GM18867 (cell line): ENCODE results near the gene TMEM106A.
"Not testable (repeated sequence)": the region's sequence is repeated elsewhere in the genome, so short reads cannot be mapped to it uniquely, and the experiment has no call there.

Experiments used
- ATAC-seq: cut with Tn5 transposase; IDR thresholded peaks from one replicate; pipeline ENCODE4 v1.9.1; 2021; ENCODE audit warnings: mild to moderate bottlenecking, moderate library complexity; ENCODE audit not compliant: unreplicated experiment

TMEM106A gene, protein sequence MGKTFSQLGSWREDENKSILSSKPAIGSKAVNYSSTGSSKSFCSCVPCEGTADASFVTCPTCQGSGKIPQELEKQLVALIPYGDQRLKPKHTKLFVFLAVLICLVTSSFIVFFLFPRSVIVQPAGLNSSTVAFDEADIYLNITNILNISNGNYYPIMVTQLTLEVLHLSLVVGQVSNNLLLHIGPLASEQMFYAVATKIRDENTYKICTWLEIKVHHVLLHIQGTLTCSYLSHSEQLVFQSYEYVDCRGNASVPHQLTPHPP

DNA sequence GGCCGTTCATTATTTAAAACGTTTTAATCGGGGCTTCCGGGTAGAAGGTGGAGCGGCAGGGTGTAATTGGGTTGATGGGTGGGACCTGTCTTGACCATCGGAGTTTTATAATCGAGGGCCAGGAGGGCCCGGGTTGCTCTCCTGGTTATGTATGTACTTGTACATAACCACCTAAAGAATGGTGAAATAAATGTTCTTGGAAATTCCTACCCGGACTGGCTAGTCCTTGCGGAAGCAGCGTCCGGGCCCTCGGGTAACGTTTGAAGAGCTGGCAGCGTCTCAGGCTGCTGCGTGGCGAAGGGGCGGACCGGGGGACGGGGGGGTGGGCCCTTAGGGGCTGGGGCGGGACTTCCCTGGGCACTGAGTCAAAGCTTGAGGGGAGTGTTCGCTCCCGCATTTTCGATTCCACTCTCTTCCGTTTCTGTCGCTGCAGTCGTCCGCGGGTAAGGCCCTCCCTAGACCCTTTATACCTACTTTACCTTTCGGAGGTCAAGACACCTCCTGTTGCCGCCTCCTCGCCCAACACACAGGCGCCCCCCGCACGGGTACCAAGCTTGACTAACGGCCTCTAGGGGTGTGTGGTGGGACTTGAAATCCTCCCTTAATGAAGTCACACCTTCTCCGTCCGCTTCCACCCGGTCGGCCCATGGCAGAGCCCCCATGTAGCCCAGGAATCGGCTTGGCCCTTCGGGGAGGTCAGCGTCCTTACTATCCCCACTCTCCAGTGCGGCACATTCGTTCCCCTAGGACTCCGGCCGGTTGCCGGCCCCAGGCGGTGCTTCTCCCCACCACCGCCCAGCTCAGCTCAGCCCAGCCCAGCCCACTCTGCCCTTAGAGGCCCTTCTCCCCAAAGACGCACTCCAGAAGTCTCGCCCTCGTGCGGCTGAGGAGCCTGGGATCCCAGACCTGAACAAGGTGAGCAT is at the start of gene TMEM106A:
Gene TMEM106A (plus strand): TSS at position 396 of the 923 bp plus-strand sequence. CDS start 1,167 bp downstream, outside the sequence.
- ATAC-seq, result peak; percentile 75

DNA sequence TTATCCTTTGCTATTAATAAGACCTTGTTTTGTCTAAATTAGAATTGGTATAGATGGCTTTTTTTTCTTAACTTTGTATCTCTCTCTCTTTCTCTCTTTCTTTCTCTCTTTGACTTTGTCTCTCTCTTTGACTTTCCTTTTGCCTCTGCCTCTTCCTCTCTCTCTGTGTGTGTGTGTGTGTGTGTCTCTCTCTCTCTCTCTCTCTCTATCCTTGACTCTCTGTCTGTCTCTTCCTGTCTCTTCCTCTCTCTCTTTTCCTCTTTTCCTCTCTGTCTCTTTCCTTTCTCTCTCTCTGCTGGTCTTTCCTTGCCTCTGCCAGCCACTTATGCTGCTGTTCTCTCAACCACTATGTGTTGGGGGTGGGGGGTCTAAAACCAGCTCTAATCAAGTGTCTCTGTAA is 45.7 kb upstream of the TMEM106A start:
- not testable (repeated sequence) for ATAC-seq

DNA sequence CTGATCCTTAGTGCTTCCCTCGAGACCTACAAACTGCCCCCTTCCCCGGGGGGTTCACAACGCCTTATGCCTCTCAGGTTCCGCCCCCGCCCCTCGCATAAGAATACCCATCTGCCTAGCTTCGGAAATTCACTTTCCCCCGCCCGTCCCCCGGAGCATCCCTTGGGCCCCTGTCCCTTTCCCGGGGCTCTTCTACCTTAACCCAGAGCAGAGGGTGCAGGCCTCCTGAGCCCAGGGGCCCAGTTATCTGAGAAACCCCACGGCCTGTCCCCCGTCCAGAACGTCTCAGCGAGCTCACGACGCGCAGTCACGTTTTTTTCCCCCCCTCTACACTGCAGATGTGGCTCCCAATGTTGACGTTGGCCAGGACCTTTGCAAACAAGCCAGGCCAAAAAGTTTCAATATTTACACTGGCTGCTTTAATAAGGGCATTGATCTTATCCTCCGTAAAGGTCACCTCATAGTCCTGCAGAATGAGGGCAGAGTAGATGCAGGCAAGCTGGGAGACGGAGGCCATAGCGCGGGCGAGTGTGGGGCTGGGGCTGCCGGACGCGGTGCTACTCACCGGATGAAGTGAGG is 42.0 kb upstream of the TMEM106A start:
- peak; percentile 24 for ATAC-seq

DNA sequence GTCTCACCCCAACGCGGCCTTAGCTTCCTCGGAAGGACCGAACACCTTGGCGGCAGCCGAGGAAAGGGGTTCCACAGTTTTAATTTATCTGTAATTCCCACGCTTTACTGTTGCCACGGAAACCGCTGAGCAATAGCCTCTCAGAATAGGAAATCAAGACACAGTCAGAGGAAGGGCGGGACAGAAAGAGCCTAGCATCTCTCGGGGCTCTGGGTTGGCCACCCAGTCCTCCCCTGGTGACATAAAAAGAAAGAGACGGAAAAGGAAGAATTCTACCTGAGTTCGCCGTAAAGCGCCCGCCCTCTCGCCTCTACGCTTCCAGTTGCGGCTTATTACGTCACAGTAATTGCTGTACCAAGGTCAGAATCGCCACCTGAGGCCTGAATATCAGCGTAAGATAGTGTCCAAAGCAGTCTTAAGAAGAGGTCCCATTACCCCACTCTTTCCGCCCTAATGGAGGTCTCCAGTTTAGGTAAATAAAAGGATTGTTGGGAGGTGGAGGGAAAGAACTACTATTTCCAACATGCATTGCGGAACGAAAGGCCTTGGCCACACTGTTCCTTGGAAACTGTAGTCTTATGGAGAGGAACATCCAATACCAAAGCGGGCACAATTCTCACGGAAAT is 41.4 kb upstream of the TMEM106A start:
- peak; percentile 72 for ATAC-seq

DNA sequence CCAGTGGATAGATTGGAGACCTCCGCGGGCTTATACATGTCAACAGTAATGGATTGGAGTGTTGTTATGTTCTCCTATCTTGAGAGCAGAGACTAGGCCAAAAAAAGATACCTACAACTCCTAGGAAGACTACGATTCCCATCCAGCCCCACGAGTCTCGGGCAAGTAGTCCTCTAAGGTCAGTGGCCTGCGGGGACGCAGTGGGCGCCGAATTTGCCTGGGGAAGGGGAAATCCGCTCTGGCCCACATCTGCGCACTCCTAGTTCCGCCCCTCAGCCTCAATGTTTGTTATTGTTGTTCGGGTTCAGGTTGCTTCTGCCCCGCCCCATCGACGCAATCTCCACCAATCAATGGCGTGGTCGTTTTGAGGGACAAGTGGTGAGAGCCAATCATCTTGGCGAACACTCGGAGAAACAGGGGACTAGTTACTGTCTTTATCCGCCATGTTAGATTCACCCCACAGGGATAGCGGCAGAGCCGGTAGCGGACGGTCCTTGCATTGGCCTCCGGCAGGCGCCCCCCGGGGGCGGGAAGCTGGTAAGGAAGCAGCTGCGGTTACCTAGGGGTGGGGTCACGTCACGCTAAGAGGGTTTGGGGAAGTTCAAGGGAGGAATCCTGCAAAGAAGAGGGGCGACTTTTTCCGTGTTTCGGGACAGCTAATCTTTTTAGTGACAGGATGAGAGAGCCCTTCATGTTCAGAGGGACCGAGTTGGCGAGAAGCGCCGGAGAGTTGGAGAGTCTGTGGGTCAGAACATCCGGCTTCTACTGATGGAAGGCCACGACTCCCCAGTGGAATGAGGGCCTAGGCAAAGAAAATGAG is 40.7 kb upstream of the TMEM106A start, which contains the start of gene NBR1:
Gene NBR1 (plus strand): TSS at position 449 of the 820 bp plus-strand sequence. CDS start 4,586 bp downstream, outside the sequence.
- peak; percentile 77 for ATAC-seq

DNA sequence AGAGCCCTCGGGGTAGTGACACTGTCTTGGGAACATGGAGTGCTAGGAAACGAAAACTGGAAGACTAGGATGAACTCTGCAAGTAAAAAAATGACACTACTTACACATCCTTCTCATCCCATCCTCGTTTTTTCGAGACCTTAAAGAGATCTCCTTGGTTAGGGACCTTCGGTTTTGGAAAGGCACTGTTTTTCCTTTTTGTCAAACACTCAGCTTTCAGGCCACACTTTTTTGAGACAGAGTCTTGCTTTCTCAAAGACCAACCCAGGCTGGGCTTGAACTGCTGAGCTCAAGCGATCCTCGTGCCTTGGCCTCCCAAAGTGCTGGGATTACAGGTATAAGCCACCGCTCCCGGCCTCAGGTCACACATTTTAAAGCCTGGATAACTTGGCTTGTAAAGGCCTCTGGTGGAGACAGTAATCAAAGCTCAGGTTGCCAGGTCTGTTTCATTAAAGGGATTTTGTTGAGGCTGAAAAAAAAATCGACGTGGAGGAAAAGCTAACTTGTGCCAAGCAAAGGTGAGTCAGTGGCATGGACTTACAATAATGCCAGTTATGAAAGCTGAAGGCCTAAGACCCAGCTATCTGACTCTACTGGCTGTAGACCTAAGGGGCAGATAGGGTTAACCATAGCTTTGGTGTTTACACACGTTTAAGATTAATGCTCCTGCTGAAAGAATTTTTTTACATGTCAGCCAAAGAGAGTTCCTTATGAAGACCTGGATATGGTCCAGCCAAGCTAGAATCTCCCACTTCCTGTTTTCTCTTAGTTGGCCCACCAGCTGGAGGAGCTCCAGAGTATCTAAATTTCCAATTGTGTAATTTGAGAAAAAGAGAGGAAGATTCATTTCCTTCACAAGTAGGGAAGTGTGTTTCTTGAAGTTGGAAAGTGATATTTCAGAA is 39.8 kb upstream of the TMEM106A start:
- no peak for ATAC-seq

DNA sequence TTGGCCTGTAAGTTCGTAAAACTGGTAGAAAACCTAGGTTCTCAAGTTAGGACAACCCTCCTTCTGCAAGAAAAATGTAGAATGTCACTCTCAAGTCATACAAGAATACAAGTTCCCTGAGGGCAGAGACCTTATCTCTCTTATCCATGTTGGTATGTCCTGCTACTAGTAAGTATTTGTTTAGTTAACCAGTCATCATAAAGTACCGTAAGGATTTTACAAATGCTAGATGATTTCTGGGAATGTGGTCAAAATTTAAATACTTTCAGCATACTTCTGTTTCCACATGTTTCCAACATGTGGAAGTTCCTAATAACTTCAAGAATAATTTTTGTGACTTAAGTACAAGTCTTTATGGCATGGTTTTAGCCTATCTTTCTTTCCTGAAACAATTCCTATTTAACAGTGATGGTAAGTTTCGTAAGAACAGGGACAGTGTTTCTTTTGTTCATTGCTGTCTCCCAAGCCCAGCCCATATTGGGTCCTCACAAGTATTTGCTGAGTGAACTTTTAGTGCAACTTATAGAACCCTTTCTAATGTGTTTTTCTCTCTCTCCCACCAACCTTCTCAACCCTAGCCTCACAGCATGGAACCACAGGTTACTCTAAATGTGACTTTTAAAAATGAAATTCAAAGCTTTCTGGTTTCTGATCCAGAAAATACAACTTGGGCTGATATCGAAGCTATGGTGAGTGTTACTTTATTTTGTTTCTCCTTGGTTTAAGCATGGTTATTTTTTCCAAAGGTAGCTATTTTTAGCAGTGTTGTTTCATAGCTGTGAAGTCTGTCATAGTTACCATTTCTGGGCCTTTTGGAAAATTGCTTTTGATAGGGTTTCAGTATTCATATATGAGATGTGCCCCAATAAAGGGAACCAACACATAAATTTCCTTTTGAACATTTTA is 36.2 kb upstream of the TMEM106A start:
- no peak for ATAC-seq

DNA sequence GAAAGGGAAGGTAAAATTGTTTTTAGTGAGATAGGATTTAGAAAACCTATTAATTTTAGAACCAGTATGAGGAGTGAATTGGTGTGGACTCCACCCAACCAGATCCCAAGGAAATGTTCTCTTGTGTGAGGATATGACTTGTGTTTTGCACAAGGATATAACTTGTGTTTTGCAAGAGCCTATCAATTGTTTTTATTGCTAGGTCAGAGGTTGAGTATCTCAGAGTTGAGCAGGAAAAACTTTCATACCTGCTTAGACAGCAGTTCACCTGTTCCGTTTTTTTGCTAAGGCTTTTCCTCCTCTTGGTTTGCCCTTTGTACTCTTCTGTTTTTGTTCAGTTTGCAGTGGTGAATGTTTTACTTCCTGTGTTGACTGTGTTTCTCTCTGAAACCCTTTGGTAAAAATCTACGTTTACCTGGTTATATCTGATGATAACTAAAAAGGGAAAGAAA is 35.5 kb upstream of the TMEM106A start:
- ATAC-seq, result no peak

DNA sequence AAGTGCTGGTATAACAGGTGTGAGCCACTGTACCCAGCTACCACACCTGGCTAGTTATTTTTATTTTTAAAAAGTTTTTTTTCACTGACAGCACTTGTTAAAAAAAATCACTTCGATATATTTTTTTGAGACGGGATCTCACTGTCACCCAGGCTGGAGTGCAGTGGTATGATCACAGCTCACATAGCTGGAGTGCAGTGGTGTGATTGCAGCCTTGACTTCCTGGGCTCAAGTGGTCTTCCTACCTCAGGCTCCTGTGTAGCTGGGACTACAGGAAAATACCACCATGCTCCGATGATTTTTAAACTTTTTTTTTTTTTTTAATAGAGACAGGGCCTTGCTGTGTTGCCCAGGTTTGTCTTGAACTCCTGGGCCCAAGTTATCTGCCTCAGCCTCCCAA is 27.8 kb upstream of the TMEM106A start:
- ATAC-seq, result no peak

DNA sequence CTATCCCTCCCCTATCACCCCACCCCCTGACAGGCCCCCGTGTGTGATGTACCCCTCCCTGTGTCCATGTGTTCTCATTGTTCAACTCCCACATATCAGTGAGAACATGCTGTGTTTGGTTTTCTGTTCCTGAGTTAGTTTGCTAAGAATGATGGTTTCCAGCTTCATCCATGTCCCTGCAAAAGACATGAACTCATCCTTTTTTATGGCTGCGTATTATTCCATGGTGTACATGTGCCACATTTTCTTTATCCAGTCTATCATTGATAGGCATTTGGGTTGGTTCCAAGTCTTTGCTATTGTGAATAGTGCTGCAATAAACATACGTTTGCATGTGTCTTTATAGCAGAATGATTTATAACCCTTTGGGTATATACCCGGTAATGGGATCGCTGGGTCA is 25.0 kb upstream of the TMEM106A start:
- not testable (repeated sequence) for ATAC-seq

DNA sequence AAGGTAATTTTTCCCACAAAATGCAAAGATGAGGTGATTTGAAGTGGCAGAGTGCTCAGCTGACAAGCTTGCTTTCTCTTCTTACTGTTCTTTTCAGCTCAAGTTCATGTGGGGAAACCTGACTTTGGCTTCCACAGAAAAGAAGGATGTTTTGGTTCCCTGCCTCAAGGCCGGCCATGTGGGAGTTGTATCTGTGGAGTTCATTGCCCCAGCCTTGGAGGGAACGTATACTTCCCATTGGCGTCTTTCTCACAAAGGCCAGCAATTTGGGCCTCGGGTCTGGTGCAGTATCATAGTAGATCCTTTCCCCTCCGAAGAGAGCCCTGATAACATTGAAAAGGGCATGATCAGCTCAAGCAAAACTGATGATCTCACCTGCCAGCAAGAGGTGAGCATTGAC is 18.4 kb upstream of the TMEM106A start:
- no peak for ATAC-seq

DNA sequence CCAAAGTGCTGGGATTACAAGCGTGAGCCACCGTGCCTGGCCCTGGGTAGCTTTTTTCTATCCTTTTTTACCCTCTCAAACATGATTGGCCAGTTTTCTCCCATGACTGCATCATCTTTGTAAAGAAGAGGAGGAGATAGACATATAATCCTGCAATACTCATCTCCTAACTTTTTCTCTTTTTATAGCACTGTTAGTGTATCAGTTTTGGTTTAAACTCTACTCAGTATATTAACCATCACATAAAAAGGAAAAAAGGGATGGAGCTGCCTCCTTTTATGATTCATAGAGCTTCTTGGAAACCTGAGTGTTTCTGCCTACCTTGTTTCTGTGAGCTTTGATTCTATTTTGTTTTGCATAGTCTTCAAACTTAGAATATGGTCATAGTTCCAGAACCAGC is 12.0 kb upstream of the TMEM106A start:
- no peak for ATAC-seq

DNA sequence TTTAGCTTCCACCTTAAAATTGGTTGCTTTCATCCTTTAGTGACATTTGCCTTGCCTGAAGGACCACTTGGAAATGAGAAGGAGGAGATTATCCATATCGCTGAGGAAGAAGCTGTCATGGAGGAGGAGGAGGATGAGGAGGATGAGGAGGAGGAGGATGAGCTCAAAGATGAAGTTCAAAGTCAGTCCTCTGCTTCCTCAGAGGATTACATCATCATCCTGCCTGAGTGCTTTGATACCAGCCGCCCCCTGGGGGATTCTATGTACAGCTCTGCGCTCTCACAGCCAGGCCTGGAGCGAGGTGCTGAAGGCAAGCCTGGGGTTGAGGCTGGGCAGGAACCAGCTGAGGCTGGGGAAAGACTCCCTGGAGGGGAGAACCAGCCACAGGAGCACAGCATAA is 11.5 kb upstream of the TMEM106A start:
- no peak for ATAC-seq

DNA sequence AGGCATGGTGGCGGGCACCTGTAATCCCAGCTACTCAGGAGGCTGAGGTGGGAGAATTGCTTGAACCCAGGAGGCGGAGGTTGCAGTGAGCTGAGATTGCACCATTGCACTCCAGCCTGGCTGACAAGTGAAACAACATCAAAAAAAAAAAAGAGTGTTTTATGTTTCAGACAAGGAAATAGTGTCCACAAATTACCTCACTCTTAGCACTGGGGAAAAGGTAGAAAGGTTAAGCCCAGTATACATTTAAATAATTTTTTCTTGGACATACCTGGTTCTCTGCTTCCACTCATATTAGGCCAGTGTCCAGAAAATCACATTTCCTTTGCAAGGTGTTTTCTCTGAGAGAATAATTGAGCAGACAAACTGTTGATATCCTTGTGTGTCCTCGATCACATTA is 8.7 kb upstream of the TMEM106A start:
- ATAC-seq, result not testable (repeated sequence)

DNA sequence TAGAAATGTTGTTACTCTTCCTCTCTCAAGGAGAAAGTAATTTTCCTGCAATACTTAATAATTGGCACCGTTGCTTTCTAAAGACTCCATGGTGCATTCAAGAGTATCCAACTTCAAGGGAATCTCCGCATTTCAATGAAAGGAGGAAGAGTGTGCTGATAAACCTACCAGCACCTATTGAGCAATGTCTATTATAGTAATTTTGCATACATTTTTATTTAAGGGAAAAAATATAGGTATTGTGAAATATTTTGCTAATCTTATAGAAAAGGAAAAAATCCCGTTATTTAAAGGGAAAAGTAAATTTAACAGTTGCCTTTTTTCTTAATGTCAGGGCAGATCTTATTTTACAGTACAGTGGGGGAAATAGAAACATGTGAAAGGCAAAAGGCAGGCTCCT is 1.1 kb upstream of the TMEM106A start:
- no peak for ATAC-seq

DNA sequence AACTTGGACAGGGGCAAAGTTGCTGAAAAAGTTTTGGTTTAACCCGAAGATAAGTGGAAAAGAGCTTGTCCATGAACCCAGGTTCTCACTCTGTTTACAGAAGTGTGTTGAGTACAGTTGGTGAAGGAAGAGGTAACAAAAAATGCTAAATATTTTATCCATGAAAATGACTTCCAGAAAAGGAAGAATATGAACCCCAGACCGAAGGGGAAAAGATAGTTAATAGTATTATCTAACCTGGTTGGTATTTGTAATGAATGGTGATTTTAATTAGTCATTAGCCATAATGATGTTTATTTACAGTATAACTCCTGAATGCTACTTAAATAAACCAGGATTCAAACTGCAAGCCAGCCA is 574 bp upstream of the TMEM106A start:
- ATAC-seq, result no peak

DNA sequence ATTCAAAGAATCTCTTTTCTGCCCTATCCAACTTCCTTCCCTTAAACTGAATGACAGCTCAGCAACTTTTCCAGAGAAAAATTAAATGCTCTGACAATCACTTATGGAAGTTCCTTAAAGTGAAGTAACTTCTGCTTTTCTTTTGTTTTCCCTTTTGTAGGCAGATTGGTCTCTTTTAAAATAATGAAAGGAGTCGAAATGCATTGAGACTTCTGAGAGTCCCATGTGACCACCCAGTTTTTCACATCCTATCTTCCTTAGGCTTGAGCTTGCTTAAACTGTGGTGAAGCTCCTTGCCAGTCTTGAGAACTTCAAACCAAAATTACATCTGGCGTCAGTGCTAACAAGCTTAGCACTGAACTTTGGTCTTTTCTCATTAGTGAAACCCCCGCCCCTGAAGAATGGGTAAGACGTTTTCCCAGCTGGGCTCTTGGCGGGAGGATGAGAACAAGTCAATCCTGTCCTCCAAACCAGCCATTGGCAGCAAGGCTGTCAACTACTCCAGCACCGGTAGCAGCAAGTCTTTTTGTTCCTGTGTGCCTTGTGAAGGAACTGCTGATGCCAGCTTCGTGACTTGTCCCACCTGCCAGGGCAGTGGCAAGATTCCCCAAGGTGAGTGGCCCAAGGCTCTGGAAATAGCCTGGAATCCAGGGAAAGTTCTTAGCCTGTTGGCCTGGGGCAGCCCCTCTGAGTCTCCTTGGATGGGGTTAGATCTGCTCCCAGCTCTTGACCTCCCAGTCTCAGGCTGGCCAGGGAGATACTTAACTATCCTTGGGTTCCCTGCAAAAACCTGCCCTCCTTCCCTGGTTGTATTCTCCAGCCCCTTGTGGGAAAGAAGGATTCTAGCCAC is 1.2 kb downstream of the TMEM106A start:
- no peak for ATAC-seq
